ENCODE data around the gene TANGO6.
"Not testable (repeated sequence)": the region's sequence is repeated elsewhere in the genome, so short reads cannot be mapped to it uniquely, and the experiment has no call there.

Gene TANGO6

DNA sequence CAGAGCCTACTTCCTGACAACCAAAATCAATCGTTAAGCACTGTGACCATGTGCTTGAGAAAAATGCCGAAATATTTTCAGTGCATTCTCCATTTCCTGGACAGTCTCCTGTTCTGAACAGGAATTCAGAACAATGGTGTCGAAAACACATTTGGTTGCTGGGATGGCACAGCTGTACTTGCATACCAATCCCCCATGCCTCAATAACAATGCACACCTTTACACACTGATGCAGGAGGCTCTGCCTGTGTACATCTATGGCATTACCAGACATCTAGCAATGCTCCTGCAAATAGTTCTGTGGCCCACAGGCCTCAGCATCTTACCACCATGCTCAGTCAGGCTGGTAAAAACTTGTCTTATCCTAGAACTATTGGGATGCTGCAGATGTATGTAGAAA is 282.9 kb downstream of the TANGO6 start:
- Histone ChIP-seq H3F3A (ENCODE audit: insufficient read depth, low read length) (no peaks in the 10 kb centered on the region), H3K4me3 (ENCODE audit: low read length) (no peak overlapping the region), H3K27ac (ENCODE audit: low read length) (no peak overlapping the region), H3K27me3 (replicated peaks; ENCODE audit: insufficient read depth, low read length) (no peaks in the 10 kb centered on the region), H3K4me2 (ENCODE audit: low read depth, low read length) (no peak overlapping the region), H3K36me3 (replicated peaks; ENCODE audit: insufficient read depth, low read length) (no peaks in the 10 kb centered on the region), H3K79me2 (ENCODE audit: low read length) (peaks cover 48% of the 10 kb centered on the region), H3K4me1 (ENCODE audit: low read length) (no peaks in the 10 kb centered on the region), H2AFZ (ENCODE audit: low read length) (no peak overlapping the region), H3K9me3 (replicated peaks; ENCODE audit: insufficient read depth, low read length) (no peaks in the 10 kb centered on the region), H3K9me2 (replicated peaks; ENCODE audit: insufficient read depth, low read length) (no peaks in the 10 kb centered on the region), H4K20me1 (ENCODE audit: insufficient read depth, low read length) (no peaks in the 10 kb centered on the region; the same call in 1 of the 2 replicates), H3K9ac (ENCODE audit: low read length) (no peak overlapping the region)
- no peak for DNase-seq
- TF ChIP-seq EZH2phosphoT487 (IDR thresholded peaks at IDR 0.05; ENCODE audit: low read length) (no peak), EZH2 (optimal IDR thresholded peaks at IDR 0.05; ENCODE audit: low read depth, low read length) (no peak), CTCF (IDR thresholded peaks at IDR 0.05; ENCODE audit: low read length) (no peak)

GRCh38 chr16:69126801-69127200 is 283.5 kb downstream of the TANGO6 start:
- H3K79me2 ChIP-seq (ENCODE audit: low read length), result peaks cover 54% of the 10 kb centered on the region
- not testable (repeated sequence) for H3F3A ChIP-seq (ENCODE audit: insufficient read depth, low read length); H3K4me2 ChIP-seq (ENCODE audit: low read depth, low read length); H4K20me1 ChIP-seq (ENCODE audit: insufficient read depth, low read length); H3K27ac ChIP-seq (ENCODE audit: low read length); H3K9me3 ChIP-seq (replicated peaks; ENCODE audit: insufficient read depth, low read length); H3K4me3 ChIP-seq (ENCODE audit: low read length); H3K27me3 ChIP-seq (replicated peaks; ENCODE audit: insufficient read depth, low read length); H3K9me2 ChIP-seq (replicated peaks; ENCODE audit: insufficient read depth, low read length); H3K4me1 ChIP-seq (ENCODE audit: low read length); H3K9ac ChIP-seq (ENCODE audit: low read length); H3K36me3 ChIP-seq (replicated peaks; ENCODE audit: insufficient read depth, low read length); H2AFZ ChIP-seq (ENCODE audit: low read length); DNase-seq

DNA sequence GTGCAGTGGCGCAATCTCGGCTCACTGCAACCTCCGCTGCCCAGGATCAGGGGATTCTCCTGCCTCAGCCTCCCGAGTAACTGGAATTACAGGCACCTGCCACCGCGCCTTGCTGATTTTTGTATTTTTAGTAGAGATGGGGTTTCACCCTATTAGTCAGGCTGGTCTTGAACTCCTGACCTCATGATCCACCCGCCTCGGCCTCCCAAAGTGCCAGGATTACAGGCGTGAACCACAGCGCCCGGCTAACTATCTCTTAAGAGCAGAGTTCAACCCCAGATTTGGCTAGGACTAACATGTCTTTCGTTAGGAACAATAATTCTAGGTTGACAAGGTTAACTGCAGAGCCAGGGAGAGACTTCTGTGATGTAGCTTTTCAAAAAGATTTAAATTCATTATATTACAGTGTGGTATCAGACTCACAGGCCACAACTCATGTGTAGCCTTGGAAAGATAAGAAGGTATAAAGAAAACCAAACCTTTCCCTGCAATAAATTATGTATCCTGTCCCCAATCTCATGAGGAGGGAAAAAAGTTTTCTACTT is 284.7 kb downstream of the TANGO6 start:
- no peak overlapping the region for H3K4me2 ChIP-seq (ENCODE audit: low read depth, low read length)
- H3K9ac ChIP-seq (ENCODE audit: low read length), result no peak overlapping the region
- H3K27ac ChIP-seq (ENCODE audit: low read length), result no peak overlapping the region
- no peak overlapping the region for H2AFZ ChIP-seq (ENCODE audit: low read length)
- no peaks in the 10 kb centered on the region for H3K4me1 ChIP-seq (ENCODE audit: low read length)
- no peaks in the 10 kb centered on the region for H3K36me3 ChIP-seq (replicated peaks; ENCODE audit: insufficient read depth, low read length)
- H3K4me3 ChIP-seq (ENCODE audit: low read length), result no peak overlapping the region
- peaks cover 63% of the 10 kb centered on the region for H3K79me2 ChIP-seq (ENCODE audit: low read length)
- no peaks in the 10 kb centered on the region for H3K9me3 ChIP-seq (replicated peaks; ENCODE audit: insufficient read depth, low read length)
- H4K20me1 ChIP-seq (ENCODE audit: insufficient read depth, low read length), result no peaks in the 10 kb centered on the region; the same call in 1 of the 2 replicates
- no peaks in the 10 kb centered on the region for H3F3A ChIP-seq (ENCODE audit: insufficient read depth, low read length)
- H3K27me3 ChIP-seq (replicated peaks; ENCODE audit: insufficient read depth, low read length), result no peaks in the 10 kb centered on the region
- TF ChIP-seq EZH2 (optimal IDR thresholded peaks at IDR 0.05; ENCODE audit: low read depth, low read length), result no peak
- TF ChIP-seq CTCF (IDR thresholded peaks at IDR 0.05; ENCODE audit: low read length), result no peak
- TF ChIP-seq EZH2phosphoT487 (IDR thresholded peaks at IDR 0.05; ENCODE audit: low read length), result no peak
- H3K9me2 ChIP-seq (replicated peaks; ENCODE audit: insufficient read depth, low read length), result no peaks in the 10 kb centered on the region
- DNase-seq, result no peak

DNA sequence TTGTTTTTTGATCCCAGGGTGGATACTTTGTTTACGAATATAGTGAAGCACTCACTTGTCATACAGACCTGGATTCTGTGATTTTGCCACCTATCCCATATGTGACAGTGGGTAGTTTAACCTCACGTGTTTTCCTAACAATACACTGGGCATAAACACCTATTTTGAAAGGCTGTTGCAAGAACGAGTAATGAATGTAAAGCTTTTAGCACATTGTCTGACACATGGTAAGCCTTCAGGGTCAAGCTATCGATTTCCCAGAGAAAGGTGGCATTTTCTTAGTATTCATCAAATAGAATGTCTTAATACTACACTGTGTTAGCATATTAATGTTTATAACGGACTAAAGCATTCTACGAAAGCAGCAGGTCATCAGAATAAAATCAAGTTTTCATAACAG is 287.1 kb downstream of the TANGO6 start:
- H3K79me2 ChIP-seq (ENCODE audit: low read length), result peaks cover 83% of the 10 kb centered on the region
- H3K4me3 ChIP-seq (ENCODE audit: low read length), result no peak overlapping the region
- no peaks in the 10 kb centered on the region for H3K9me3 ChIP-seq (replicated peaks; ENCODE audit: insufficient read depth, low read length)
- no peaks in the 10 kb centered on the region for H3F3A ChIP-seq (ENCODE audit: insufficient read depth, low read length)
- no peak overlapping the region for H3K4me2 ChIP-seq (ENCODE audit: low read depth, low read length)
- no peaks in the 10 kb centered on the region for H3K9me2 ChIP-seq (replicated peaks; ENCODE audit: insufficient read depth, low read length)
- H2AFZ ChIP-seq (ENCODE audit: low read length), result no peak overlapping the region
- H3K4me1 ChIP-seq (ENCODE audit: low read length), result peaks cover 9% of the 10 kb centered on the region; the same call in 1 of the 2 replicates
- DNase-seq, result no peak
- TF ChIP-seq EZH2 (optimal IDR thresholded peaks at IDR 0.05; ENCODE audit: low read depth, low read length) (no peak), CTCF (IDR thresholded peaks at IDR 0.05; ENCODE audit: low read length) (no peak), EZH2phosphoT487 (IDR thresholded peaks at IDR 0.05; ENCODE audit: low read length) (no peak)
- no peaks in the 10 kb centered on the region for H3K27me3 ChIP-seq (replicated peaks; ENCODE audit: insufficient read depth, low read length)
- H3K36me3 ChIP-seq (replicated peaks; ENCODE audit: insufficient read depth, low read length), result peaks cover 3% of the 10 kb centered on the region; the same call in 1 of the 2 replicates
- no peak overlapping the region for H3K9ac ChIP-seq (ENCODE audit: low read length)
- no peak overlapping the region for H3K27ac ChIP-seq (ENCODE audit: low read length)
- H4K20me1 ChIP-seq (ENCODE audit: insufficient read depth, low read length), result no peaks in the 10 kb centered on the region; the same call in 1 of the 2 replicates

Data from MM.1S (cell line).